Progenitor cell of endocrine pancreas (in vitro differentiated cells): ENCODE data around the gene ADAM30. TPM values are rescaled to one million over a fixed set of nuclear protein-coding genes. Genes with fewer than 3 reads are reported as not detected.

Source experiments
- DNase-seq: peaks from one replicate; pipeline ENCODE4 v3.0.0; 2021; ENCODE audit warnings: low spot score; ENCODE audit not compliant: unreplicated experiment
- H3K27ac Mint-ChIP-seq: 2 replicates; pipeline ENCODE4 v1.8.0; 2021; ENCODE audit warnings: mild to moderate bottlenecking, moderate library complexity, mixed read lengths
- H3K27me3 Mint-ChIP-seq: 2 replicates; pipeline ENCODE4 v1.8.0; 2021; ENCODE audit warnings: mixed read lengths
- H3K36me3 Mint-ChIP-seq: 2 replicates; pipeline ENCODE4 v1.8.0; 2022; ENCODE audit warnings: mixed read lengths; ENCODE audit not compliant: insufficient read depth
- H3K4me1 Mint-ChIP-seq: 2 replicates; pipeline ENCODE4 v1.8.0; 2021; ENCODE audit warnings: low read depth, mixed read lengths
- H3K4me3 Mint-ChIP-seq: 2 replicates; pipeline ENCODE4 v1.8.0; 2021; ENCODE audit warnings: low read depth, mild to moderate bottlenecking, moderate library complexity, mixed read lengths
- H3K9me3 Mint-ChIP-seq: 2 replicates; pipeline ENCODE4 v1.8.0; 2021; ENCODE audit warnings: low read depth, mixed read lengths
- total RNA-seq: library from RNA; stranded (reverse); gene quantifications from 2 replicates; pipeline ENCODE4 v1.2.1, GENCODE V29; 2021
- TF ChIP-seq, protein P1 (sequence below): fragments of 200-600 bp; sonication (generic); IDR thresholded peaks from one replicate; pipeline ENCODE4 v1.5.0; 2021; ENCODE audit warnings: antibody characterized with exemption, mild to moderate bottlenecking; ENCODE audit not compliant: unreplicated experiment

Gene ADAM30
- total RNA-seq, 1 donor from 2014 or later, result not detected

DNA sequence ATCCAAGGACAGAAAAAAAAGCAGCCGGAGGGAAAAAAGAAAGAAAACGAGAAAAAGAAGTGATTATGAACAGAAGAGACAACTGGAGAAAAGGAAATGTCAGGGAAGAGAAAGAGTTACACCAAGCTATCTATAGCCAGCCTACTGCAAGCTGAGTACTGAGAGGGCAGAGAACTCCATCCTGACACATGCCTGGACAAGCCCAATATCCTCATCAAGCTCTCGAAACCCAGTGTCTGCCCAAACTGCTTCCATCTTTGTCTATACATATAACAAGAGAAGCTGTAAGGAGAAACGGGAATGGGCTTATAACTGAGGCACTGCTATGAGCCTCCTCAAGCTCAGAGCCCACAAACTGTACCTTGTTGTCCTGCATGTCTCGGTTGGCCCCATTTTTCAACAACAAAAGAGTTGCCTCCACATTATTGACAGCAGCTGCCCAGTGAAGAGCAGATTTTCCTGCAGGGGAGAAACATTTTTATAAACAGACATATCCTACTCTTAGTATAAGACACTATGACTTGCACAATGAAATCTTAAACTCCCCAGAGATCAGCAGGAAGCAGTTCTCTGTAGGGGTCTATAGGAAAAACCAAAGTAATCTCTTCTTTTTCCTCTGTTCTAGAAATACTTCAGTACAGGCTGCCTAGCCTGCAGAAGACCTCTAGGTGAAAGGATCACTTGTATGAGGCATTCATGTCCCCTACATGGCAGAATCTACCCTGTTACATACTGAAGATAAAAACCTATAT lies 21.2 kb upstream of the ADAM30 start:
- Mint-ChIP-seq H3K4me1 (peaks cover 9% of the 10 kb centered on the region), H3K27ac (no peak overlapping the region)

DNA sequence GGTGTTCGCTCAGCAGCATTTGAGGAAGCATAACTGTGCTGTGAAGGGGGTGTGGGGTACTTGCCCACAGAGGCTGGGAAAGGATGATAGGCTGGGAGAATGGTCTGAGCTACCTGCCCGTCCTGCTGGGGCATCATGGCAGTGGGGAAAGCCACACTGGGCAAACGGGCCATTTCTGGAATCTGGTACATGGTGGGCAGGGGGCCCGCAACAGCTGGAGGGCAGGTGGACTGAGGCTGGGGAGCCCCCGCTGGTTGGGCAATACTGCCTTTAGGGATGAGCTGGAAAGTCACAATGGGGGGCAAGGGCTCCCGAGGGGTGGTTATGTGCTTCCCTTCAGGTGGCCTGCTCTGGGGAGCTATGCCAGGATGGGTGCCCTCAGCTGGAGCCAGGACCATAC lies 19.2 kb upstream of the ADAM30 start:
- H3K27me3 Mint-ChIP-seq, result peaks cover 58% of the 10 kb centered on the region
- H3K36me3 Mint-ChIP-seq, result peaks cover 62% of the 10 kb centered on the region
- peaks cover 11% of the 10 kb centered on the region for H3K4me1 Mint-ChIP-seq

More for the DNA sequence above, 21.2 kb upstream of the ADAM30 start:
- Mint-ChIP-seq H3K9me3 (no peaks in the 10 kb centered on the region), H3K36me3 (peaks cover 77% of the 10 kb centered on the region), H3K4me3 (no peak overlapping the region), H3K27me3 (peaks cover 53% of the 10 kb centered on the region)
- TF ChIP-seq, protein P1, sequence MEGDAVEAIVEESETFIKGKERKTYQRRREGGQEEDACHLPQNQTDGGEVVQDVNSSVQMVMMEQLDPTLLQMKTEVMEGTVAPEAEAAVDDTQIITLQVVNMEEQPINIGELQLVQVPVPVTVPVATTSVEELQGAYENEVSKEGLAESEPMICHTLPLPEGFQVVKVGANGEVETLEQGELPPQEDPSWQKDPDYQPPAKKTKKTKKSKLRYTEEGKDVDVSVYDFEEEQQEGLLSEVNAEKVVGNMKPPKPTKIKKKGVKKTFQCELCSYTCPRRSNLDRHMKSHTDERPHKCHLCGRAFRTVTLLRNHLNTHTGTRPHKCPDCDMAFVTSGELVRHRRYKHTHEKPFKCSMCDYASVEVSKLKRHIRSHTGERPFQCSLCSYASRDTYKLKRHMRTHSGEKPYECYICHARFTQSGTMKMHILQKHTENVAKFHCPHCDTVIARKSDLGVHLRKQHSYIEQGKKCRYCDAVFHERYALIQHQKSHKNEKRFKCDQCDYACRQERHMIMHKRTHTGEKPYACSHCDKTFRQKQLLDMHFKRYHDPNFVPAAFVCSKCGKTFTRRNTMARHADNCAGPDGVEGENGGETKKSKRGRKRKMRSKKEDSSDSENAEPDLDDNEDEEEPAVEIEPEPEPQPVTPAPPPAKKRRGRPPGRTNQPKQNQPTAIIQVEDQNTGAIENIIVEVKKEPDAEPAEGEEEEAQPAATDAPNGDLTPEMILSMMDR, result no peak
- DNase-seq, result no peak

DNA sequence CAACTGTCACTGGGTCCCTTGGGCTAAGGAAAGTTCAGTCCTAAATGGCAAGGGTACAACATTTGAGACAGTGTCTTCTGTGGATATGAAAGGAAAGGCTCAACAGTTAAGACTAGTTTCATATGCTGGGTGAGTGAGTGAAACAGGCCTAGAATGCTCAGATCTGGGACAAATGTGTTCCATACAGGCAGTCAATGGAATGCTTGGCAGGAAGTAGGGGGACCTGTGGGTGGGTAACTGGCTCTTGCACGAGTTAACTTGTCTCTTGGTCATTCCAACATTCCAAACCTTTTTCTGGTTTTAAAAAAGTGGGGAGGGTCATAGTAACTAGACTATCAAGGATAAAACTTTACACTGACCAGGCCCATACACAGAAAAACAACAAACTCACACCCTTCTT lies 17.8 kb upstream of the ADAM30 start:
- H3K4me1 Mint-ChIP-seq, result peaks cover 11% of the 10 kb centered on the region
- no peak overlapping the region for H3K27ac Mint-ChIP-seq
- peaks cover 69% of the 10 kb centered on the region for H3K27me3 Mint-ChIP-seq
- no peak for DNase-seq
- H3K9me3 Mint-ChIP-seq, result no peaks in the 10 kb centered on the region
- no peak overlapping the region for H3K4me3 Mint-ChIP-seq
- H3K36me3 Mint-ChIP-seq, result peaks cover 52% of the 10 kb centered on the region
- TF ChIP-seq, protein P1, result no peak

More for the DNA sequence above, 19.2 kb upstream of the ADAM30 start:
- Mint-ChIP-seq H3K9me3 (no peaks in the 10 kb centered on the region), H3K4me3 (no peak overlapping the region), H3K27ac (no peak overlapping the region)
- DNase-seq, result no peak
- TF ChIP-seq, protein P1, result no peak

DNA sequence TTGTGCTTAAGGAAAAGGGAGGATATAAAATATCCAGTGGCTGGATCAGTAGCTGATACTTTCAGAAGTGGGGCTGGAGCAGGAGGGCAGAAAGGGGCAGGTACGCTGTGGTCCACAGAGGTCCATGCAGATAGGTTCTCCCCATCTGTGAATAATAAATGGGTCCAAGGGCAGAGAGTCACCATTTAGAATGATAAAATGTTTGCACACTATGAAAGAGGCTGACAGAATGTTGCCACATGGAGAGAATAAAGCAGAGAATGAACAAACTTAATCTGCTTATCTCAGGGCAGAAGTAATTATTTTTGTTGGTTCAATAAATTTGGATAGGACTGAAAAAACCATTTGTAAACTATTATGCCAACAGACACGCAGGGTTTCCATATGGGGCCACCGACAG lies 16.6 kb upstream of the ADAM30 start:
- Mint-ChIP-seq H3K27ac (no peak overlapping the region), H3K9me3 (no peaks in the 10 kb centered on the region), H3K4me1 (peaks cover 11% of the 10 kb centered on the region), H3K4me3 (no peak overlapping the region), H3K36me3 (peaks cover 41% of the 10 kb centered on the region), H3K27me3 (peaks cover 69% of the 10 kb centered on the region)
- TF ChIP-seq, protein P1, result no peak
- no peak for DNase-seq

DNA sequence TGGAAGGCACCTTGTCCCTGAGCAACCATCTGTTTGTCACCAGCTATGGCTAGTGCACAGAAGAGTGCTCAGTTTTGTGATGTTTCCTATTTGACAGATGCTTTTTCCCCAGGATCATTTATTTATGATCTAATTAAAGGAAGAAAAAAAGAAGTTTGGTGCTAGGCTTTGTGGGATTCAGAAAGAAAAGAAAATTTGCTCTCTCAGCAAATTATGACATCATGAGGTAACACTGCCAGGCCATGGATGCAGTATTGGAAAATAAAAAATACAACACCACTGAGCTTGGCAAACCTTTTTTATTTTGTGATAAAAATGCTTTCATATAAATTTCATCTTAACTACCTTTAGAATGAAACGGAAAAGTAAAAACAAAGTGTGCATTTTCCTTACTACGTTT lies 15.5 kb upstream of the ADAM30 start:
- Mint-ChIP-seq H3K27me3 (peaks cover 72% of the 10 kb centered on the region), H3K4me1 (peaks cover 11% of the 10 kb centered on the region), H3K9me3 (no peaks in the 10 kb centered on the region), H3K36me3 (peaks cover 29% of the 10 kb centered on the region), H3K27ac (no peak overlapping the region), H3K4me3 (no peak overlapping the region)
- TF ChIP-seq, protein P1, result no peak
- DNase-seq, result no peak
